IgD-negative memory B cell (primary cell): ENCODE data around the gene SLC19A1. TPM values are rescaled to one million over a fixed set of nuclear protein-coding genes. Genes with fewer than 3 reads are reported as not detected.
A peak's percentile ranks its signal among the peaks of the same experiment; 100 is the strongest.

Experiments
- H3K27ac Mint-ChIP-seq, 3 donors: one replicate each; pipeline ENCODE4 v1.8.0; 2020 to 2022; ENCODE audit warnings: mild to moderate bottlenecking in 3 of 3, mixed read lengths in 3 of 3, moderate library complexity in 1 of 3
- H3K27me3 Mint-ChIP-seq: one replicate; pipeline ENCODE4 v1.8.0; 2021; ENCODE audit warnings: mixed read lengths
- H3K36me3 Mint-ChIP-seq: one replicate; pipeline ENCODE4 v1.8.0; 2020; ENCODE audit warnings: mild to moderate bottlenecking, mixed read lengths
- H3K4me1 Mint-ChIP-seq, 3 donors: one replicate each; pipeline ENCODE4 v1.8.0; 2020 to 2022; ENCODE audit warnings: mixed read lengths in 3 of 3, mild to moderate bottlenecking in 1 of 3
- H3K4me3 Mint-ChIP-seq, 4 donors: one replicate each; pipeline ENCODE4 v1.8.0; 2020 to 2022; ENCODE audit warnings: mild to moderate bottlenecking in 4 of 4, mixed read lengths in 4 of 4, moderate library complexity in 3 of 4
- H3K9me3 Mint-ChIP-seq, 3 donors: one replicate each; pipeline ENCODE4 v1.8.0; 2020 to 2021; ENCODE audit warnings: mixed read lengths in 3 of 3, mild to moderate bottlenecking in 1 of 3
- polyA plus RNA-seq: library from polyadenylated mRNA; unstranded; fragments of 300-500 nt; fragmentation: Illumina TruSeq; gene quantifications from one replicate; pipeline ENCODE4 v1.2.3, GENCODE V29; 2021

Gene SLC19A1
- polyA plus RNA-seq, 1 donor from 2014 or later: 15.2 TPM

DNA sequence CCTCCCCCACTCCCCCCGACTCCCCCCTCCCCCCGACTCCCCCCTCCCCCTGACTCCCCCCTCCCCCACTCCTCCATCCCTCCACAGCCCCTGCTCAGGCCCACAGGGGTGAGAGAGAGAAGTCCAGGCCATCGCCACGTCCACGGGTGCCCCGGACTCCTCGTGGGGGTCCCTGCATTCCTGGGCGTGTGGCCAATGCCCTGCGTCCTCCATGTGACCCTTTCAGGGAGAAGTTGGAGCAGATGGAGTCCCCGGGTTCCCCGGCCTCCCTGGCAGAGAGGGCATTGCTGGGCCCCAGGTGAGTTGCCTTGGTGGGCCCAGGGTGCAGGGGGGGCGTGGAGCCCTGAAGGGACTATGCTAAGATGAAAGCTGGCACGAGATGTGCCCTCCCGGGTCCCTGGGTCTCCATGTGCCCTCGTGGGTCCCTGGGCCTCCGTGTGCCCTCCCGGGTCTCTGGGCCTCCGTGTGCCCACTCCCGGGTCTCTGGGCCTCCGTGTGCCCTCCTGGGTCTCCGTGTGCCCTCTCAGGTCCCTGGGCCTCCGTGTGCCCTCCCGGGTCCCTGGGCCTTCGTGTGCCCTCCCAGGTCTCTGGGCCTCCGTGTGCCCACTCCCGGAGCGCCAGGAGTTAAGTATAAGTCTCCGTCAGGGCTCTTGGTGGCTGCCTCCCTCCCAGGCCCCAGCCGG is 52.0 kb downstream of the SLC19A1 start:
- H3K4me3 Mint-ChIP-seq: no peak overlapping the region
- H3K27ac Mint-ChIP-seq: no peak overlapping the region
- H3K36me3 Mint-ChIP-seq: no peaks in the 10 kb centered on the region
- no peaks in the 10 kb centered on the region for H3K27me3 Mint-ChIP-seq
- H3K4me1 Mint-ChIP-seq: peaks cover 0 to 2% (median 0%) of the 10 kb centered on the region in 3 donors
- no peaks in the 10 kb centered on the region for H3K9me3 Mint-ChIP-seq

DNA sequence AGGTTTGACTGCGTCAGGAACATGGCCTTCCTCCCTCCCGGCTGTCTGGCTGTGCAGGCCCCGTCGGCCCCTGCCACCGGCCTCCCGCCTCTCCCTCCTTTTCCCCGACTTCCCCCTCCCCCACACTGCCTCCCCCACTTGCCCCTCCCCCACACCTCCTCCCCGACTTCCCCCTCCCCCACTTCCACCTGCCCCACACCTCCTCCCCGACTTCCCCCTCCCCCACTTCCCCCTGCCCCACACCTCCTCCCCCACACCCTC is 52.6 kb downstream of the SLC19A1 start:
- H3K27me3 Mint-ChIP-seq: no peaks in the 10 kb centered on the region
- H3K9me3 Mint-ChIP-seq: no peaks in the 10 kb centered on the region
- H3K4me3 Mint-ChIP-seq: no peak overlapping the region
- no peaks in the 10 kb centered on the region for H3K36me3 Mint-ChIP-seq
- peaks cover 0 to 2% (median 0%) of the 10 kb centered on the region in 3 donors for H3K4me1 Mint-ChIP-seq
- H3K27ac Mint-ChIP-seq: no peak overlapping the region

DNA sequence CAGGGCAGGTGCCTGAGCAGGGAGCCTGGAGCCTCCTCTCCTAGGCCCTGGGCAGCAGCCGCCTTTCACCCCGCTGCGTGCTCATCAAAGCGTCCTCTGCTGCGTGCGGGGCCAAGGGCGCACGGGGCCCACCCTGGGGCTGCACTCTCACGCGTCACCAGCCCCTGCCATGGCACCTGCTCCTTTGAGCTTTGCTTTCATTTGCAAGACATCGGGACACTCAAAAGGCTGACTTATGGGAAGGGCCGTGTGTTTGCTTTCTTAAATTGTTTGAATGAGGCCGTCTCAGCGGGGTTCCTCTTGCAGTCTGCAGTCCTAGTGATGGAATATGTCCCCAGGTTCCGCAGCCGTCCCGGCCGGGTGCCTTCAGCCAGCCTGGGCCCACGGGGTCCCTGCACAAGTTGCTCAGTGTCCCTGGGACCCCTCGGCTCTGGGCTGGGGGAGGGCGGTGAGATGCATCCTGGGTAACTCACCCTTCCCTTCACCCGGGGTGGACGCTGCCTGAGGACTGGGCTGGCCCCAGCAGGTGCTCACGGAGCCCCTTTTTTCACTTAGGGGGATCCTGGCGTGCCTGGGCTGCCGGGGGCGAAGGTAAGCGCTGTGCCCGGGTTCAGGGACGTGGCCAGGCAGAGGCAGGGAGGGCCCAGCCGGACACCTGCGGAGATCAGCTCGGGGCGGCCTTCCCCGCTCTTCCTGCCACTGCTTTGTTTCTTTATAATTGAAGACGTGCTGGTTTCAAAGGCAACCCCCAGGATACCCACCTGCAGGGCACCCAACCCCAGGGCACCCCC is 53.1 kb downstream of the SLC19A1 start:
- H3K9me3 Mint-ChIP-seq: no peaks in the 10 kb centered on the region
- no peak overlapping the region for H3K27ac Mint-ChIP-seq
- no peaks in the 10 kb centered on the region for H3K36me3 Mint-ChIP-seq
- H3K4me1 Mint-ChIP-seq: peaks cover 0 to 2% (median under 1%) of the 10 kb centered on the region in 3 donors
- H3K4me3 Mint-ChIP-seq: no peak overlapping the region
- H3K27me3 Mint-ChIP-seq: no peaks in the 10 kb centered on the region

DNA sequence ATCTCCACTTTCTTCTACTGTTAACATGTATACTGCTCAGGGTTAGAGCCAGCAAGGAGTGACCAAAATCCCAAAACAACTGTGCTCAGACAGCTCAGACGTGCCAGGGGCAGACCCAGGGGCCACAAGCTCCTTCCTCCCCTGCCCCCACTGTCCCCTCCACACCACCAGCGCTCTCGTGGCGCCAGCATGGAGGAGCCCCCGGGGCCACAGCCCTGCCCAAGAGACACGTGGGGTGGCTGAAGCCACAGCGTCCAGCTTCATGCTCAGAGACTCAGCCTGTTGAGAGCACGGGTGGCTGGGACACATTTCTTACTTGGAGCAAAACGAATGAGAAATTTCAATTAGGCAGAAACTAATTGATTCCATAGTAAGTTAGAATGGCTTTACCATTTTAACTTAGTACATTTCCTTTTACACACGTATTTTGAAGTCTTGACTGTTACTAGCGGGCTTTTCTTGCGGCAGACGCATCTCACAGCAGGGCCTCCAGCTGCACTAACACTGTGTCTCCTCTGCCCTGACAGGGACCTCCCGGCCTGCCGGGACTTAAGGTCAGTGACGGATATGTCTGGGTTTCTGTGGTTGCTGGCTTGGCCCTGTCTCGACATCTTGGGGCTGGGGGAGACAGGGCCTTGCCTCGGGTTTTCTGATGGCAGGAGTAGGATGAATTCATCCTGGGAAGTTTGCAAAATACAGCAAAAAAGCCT is 54.2 kb downstream of the SLC19A1 start:
- no peaks in the 10 kb centered on the region for H3K9me3 Mint-ChIP-seq
- peaks cover under 1 to 6% (median 2%) of the 10 kb centered on the region in 3 donors for H3K4me1 Mint-ChIP-seq
- H3K4me3 Mint-ChIP-seq: no peak overlapping the region
- no peak overlapping the region for H3K27ac Mint-ChIP-seq
- no peaks in the 10 kb centered on the region for H3K27me3 Mint-ChIP-seq
- no peaks in the 10 kb centered on the region for H3K36me3 Mint-ChIP-seq

DNA sequence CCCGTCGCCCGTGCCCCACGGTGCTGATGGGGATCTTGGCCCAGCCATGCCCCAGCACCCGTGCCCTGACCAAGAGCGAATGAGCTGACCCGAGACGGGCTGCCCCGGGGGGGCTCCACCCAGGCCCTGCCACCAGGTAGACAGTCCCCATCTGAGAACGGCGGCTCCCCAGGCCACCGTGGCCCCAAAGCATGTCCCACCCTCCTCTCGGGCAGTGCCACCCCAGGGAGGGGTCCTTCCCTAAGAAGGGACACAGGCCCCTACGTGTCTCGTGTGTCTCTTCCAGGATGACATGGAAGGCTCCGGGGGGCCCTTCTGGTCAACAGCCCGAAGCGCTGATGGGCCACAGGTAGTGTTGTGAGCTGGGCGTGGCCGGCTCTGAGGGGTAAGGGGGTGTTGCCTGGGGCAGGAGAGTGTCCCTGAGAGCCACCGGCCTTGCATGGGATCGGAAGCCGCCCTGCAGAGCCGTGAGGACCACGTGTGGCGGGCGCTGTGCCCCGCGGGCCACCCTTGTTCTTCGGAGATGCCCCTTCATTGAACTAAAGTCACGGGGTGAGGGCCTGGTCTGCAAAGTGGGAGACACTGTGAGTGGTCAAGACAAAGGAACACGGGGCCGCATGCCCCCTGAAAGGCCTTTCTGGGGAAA is 55.0 kb downstream of the SLC19A1 start:
- Mint-ChIP-seq H3K27me3 (no peaks in the 10 kb centered on the region), H3K36me3 (no peaks in the 10 kb centered on the region), H3K4me3 (no peak overlapping the region), H3K9me3 (no peaks in the 10 kb centered on the region), H3K4me1 (peaks cover 4 to 9% (median 5%) of the 10 kb centered on the region in 3 donors), H3K27ac (no peak overlapping the region)

DNA sequence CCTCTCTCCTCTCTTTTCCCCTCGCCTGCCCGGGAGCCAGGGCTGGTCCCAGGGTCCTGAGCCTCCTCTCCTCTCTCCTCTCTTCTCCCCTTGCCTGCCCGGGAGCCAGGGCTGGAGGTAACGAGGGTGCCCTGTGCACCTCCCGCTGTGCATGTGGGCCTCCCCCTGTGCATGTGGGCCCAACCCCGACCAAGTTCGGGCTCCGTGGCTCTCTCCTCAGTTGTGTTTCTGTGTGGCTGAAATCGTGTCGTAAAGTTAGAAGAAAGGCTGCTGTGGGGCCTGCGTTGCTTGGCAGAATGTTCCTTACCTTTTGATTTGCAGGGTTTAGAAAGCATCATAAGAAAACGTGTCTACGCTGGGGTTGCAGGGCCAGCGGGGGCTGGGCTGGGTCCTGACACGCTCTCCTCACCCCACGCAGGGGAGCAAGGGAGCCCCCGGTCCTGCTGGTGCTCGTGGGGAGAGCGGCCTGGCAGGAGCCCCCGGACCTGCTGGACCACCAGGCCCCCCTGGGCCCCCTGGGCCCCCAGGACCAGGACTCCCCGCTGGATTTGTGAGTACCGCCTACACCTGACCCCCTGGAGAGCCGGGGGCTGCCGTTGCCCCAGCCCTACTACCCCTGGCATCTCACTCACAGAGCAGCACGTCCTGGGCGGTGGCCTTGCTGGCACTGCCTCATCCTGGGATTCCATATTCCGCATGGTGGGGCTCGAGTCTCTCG is 55.6 kb downstream of the SLC19A1 start:
- Mint-ChIP-seq H3K27ac (peak overlapping the region in 1 of 3 donors; percentile 80), H3K27me3 (no peaks in the 10 kb centered on the region)

DNA sequence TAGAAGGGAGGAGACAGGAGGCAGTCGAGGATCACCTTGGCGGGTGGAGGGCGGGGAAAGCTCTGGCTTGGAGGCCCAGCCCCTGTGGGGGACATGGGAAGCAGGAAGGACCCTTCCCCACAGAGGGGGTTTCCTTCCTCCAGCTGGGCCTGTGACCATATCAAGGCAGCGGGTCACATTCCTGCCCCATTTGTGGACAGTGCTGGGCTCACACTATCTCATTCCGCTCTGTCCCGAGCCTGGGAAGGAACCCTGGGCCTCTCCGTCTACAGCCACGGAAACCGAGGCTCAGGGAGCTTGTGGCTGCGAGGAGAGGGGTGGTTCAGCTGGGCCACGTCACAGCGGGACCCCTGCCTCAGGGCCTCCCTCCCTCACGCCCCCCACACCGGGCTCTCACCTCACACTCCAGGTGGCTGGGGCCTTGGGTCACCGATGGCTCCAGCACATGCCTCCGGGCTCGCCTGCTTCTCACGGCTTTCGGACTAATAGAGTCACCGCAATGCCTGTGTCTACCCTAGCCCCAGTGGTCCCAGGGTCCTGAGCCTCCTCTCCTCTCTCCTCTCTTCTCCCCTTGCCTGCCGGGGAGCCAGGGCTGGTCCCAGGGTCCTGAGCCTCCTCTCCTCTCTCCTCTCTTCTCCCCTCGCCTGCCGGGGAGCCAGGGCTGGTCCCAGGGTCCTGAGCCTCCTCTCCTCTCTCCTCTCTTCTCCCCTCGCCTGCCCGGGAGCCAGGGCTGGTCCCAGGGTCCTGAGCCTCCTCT is 56.4 kb downstream of the SLC19A1 start:
- H3K4me3 Mint-ChIP-seq: no peak overlapping the region
- peak overlapping the region in 1 of 3 donors; percentile 80 for H3K27ac Mint-ChIP-seq
- H3K36me3 Mint-ChIP-seq: no peaks in the 10 kb centered on the region
- peaks cover 4 to 9% (median 5%) of the 10 kb centered on the region in 3 donors for H3K4me1 Mint-ChIP-seq
- H3K27me3 Mint-ChIP-seq: no peaks in the 10 kb centered on the region
- H3K9me3 Mint-ChIP-seq: no peaks in the 10 kb centered on the region

More for the DNA sequence above, 55.6 kb downstream of the SLC19A1 start:
- Mint-ChIP-seq H3K36me3 (no peaks in the 10 kb centered on the region), H3K9me3 (no peaks in the 10 kb centered on the region), H3K4me1 (peaks cover 4 to 9% (median 5%) of the 10 kb centered on the region in 3 donors), H3K4me3 (no peak overlapping the region)

DNA sequence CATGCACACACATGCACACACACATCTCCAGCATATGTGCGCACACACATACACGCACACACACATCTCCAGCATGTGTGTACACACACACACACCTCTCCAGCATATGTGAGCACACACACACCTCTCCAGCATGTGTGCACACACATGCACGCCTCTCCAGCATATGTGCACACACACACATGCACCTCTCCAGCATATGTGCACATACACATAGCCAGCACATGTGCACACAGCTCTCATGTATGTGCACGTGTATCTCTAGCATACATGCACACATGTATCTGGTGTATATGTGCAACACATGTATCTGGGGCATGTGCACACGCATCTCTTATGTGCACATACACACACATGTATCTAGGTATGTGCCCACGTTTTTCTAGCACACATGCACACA is 57.9 kb downstream of the SLC19A1 start:
- Mint-ChIP-seq H3K27ac (peak overlapping the region in 2 of 3 donors; percentile 73 to 85), H3K9me3 (no peaks in the 10 kb centered on the region), H3K36me3 (peaks cover 1% of the 10 kb centered on the region), H3K4me1 (peaks cover 4 to 11% (median 8%) of the 10 kb centered on the region in 3 donors), H3K27me3 (no peaks in the 10 kb centered on the region), H3K4me3 (peak overlapping the region in 3 of 4 donors; percentile 19 to 47 (median 32))

DNA sequence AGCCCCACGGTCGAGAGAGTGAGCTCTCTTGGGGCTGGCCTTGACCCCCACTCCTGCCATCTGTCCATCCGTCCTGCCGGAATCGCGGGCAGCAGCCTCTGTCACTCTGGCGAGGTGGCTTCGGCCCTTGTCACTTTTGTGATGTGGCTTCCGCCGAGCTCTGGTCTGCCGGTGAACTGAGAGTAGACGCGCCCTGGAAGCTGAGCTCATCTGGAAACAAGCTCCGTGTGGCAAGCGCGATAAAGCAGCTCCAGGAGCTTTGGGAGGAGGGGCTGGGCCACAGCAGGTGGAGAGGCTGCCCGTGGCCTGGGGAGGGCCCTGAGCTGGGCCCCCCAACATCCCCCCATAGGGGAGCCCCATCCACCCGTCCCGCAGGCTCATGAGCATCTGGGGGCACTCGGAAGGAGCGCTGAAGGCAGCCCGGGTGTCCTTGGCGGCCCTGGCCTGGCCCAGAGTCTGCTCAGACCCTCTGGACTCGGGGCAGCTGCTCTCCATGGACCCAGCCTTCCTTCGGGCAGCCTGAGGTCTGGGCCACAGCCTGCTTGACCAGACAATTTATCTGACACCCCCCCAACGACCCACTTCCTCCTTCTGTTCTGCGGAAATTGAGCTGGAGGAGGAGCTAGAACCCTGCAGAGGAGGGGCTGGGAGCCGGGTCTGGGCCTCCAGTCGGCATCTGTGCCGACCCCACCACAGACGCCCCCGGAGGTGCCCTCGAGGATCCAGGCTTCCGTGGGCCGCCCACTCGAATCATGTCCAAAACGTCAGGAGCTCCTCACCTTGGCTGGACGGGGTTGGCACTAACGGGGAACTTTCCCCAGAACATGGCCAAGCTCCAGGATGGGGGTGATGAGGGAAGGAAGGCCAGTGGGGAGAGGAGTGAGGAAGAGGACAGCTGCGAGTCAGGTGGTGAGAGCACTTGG is 59.1 kb downstream of the SLC19A1 start:
- Mint-ChIP-seq H3K27me3 (no peaks in the 10 kb centered on the region), H3K4me1 (peaks cover 9 to 20% (median 18%) of the 10 kb centered on the region in 3 donors), H3K36me3 (peaks cover 4% of the 10 kb centered on the region), H3K9me3 (no peaks in the 10 kb centered on the region), H3K27ac (peak overlapping the region; percentile 85 to 93 (median 88)), H3K4me3 (peak overlapping the region; percentile 69 to 86 (median 80))

DNA sequence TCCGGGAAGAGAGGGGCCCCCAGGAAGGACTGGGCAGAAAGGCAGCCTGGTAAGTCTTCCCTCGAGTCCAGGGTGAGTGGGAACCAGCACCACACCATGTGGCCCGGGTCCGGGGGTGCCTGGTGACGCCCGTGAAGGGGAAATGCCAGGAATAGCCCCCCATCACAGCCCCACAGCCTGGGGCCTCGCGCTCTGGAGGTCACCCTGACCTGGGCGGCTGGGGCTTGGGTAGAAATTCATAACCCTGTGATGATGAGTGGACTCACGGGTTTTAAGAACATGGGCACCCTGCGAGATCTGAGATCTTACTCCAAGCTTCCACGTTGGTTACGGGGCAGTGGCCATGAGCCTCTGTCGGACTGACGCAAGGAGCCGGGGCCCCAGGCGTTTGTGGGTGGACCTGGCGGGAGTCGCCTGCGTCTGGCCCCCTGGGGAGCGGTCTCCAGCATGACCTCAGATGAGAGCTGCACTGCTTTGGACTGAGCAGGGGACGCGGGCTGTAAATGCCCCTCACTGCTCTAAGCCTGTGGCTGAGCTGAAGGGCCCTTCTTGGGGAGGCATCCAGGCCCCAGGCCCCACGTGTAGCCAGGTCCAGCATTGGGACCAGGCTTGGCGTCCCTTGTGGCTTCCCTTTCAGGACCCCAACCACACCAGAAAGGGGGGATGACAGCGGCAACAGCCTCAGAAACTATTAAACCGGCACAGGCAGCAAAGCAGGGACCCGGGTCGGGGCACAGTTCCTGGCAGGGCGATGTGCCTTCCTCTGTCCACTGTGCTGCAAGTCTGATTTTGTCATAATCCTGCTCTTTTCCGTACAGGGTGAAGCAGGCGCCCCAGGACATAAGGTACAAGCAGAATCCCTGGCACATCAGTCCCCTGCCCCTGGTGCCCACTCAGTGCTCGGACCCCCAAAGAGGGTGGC is 60.0 kb downstream of the SLC19A1 start:
- Mint-ChIP-seq H3K27me3 (no peaks in the 10 kb centered on the region), H3K36me3 (peaks cover 4% of the 10 kb centered on the region), H3K4me3 (peak overlapping the region; percentile 69 to 86 (median 80)), H3K4me1 (peaks cover 12 to 24% (median 21%) of the 10 kb centered on the region in 3 donors), H3K27ac (peak overlapping the region; percentile 85 to 93 (median 88)), H3K9me3 (no peaks in the 10 kb centered on the region)

DNA sequence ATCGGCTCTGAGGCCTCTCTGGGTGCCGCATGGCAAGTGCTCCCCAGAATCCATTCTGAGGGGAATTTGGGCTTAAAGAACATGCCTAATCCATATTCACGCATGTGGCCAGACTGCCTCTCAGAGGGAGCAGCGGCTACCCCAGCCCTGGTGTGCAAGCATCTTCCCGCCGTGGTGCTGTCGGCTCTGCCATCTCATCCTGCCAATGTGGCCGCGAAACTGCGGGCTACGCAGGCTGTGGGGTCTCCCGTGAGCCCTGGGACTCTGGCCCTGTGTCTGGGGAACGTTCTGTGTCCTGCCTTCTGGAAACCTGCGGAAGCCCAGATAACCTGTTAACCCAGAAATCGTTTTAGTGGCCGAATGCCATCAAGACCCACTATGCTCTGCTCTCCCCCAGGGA is 60.7 kb downstream of the SLC19A1 start:
- no peaks in the 10 kb centered on the region for H3K9me3 Mint-ChIP-seq
- peaks cover 4% of the 10 kb centered on the region for H3K36me3 Mint-ChIP-seq
- H3K27me3 Mint-ChIP-seq: no peaks in the 10 kb centered on the region
- H3K4me3 Mint-ChIP-seq: no peak overlapping the region
- peaks cover 15 to 25% (median 23%) of the 10 kb centered on the region in 3 donors for H3K4me1 Mint-ChIP-seq
- peak overlapping the region in 1 of 3 donors; percentile 41 for H3K27ac Mint-ChIP-seq
